Parathyroid adenoma (tissue), 2 donors: ENCODE data around the gene ZNF549.
"Not testable (repeated sequence)": the region's sequence is repeated elsewhere in the genome, so short reads cannot be mapped to it uniquely, and the experiment has no call there.

Experiments
- H2AFZ ChIP-seq: fragments of 300-600 bp; sonication (generic); one replicate; pipeline ENCODE4 v1.7.0; 2017; ENCODE audit warnings: antibody characterized with exemption, mild to moderate bottlenecking
- H3K27ac ChIP-seq: fragments of 300-600 bp; sonication (generic); one replicate; pipeline ENCODE4 v1.7.0; 2017
- H3K27me3 ChIP-seq: fragments of 300-600 bp; sonication (generic); one replicate; pipeline ENCODE4 v1.7.0; 2017; ENCODE audit warnings: low read length; ENCODE audit not compliant: control insufficient read depth, insufficient read depth
- H3K36me3 ChIP-seq: fragments of 300-600 bp; sonication (generic); one replicate; pipeline ENCODE4 v1.7.0; 2017; ENCODE audit warnings: low read length; ENCODE audit not compliant: control insufficient read depth, insufficient read depth
- H3K4me1 ChIP-seq: fragments of 300-600 bp; sonication (generic); one replicate; pipeline ENCODE4 v1.7.0; 2017; ENCODE audit warnings: control low read depth
- H3K4me2 ChIP-seq: fragments of 300-600 bp; sonication (generic); one replicate; pipeline ENCODE4 v1.7.0; 2017; ENCODE audit warnings: low read length
- H3K4me3 ChIP-seq: fragments of 300-600 bp; sonication (generic); one replicate; pipeline ENCODE4 v1.7.0; 2017; ENCODE audit warnings: low read depth, low read length
- H3K79me2 ChIP-seq: fragments of 300-600 bp; sonication (generic); one replicate; pipeline ENCODE4 v1.7.0; 2017; ENCODE audit warnings: control low read depth
- H3K9ac ChIP-seq: fragments of 300-600 bp; sonication (generic); one replicate; pipeline ENCODE4 v1.7.0; 2017; ENCODE audit warnings: mild to moderate bottlenecking
- H3K9me3 ChIP-seq: fragments of 300-600 bp; sonication (generic); one replicate; pipeline ENCODE4 v1.7.0; 2017; ENCODE audit warnings: low read length; ENCODE audit not compliant: control insufficient read depth
- TF ChIP-seq, protein P1 (sequence below): fragments of 300-600 bp; sonication (generic); IDR thresholded peaks from one replicate; pipeline ENCODE4 v1.7.0; 2017; ENCODE audit warnings: antibody characterized with exemption, mild to moderate bottlenecking
- donor health status: primary hyperparathyroidism.

Gene ZNF549

DNA sequence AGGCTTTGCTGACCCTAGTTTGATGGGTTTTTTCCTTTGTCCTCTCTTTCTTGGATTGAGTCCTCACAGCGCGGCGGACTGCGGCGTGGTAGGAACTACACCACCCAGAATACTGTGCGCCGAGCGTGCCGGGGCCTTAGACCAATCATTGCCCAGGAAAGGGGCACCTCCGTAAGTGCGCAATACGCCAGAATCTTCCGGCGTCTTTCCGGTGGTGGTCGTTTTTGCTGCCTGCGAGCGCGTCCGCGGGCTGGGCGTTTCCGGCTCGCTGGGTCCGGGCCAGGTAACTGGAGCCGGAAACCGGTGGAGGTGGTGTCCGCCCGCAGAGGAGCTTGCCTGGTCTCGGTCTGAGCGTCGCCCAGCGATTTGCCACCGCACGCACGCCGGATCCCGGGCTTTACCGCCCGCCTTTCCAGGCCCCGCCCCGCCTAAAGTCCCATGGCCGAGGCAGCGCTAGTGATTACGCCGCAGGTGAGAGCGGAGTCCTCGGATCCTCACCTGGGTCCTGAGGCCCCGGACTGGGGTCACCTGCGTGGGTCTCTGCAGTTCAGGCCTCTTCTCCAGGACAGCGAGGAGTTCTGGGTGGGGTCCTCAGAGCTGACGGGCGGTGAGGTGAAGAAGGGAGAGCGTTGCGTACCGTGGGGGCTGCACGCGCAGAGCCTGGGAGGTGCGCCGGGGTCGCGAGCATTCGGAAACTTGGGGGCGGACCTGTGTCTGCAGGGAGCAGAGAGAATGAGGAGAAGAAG lies at the start of gene ZNF549:
ZNF549 (plus strand) TSS at position 221 of the 746 bp plus-strand sequence; CDS start at position 439, 218 bp downstream.
- no peaks in the 10 kb centered on the region for H3K9me3 ChIP-seq
- H3K9ac ChIP-seq, result peak within 1 kb of the TSS; percentile 39
- peaks cover 2% of the 10 kb centered on the region for H3K4me1 ChIP-seq
- H3K79me2 ChIP-seq, result peaks cover 12% of the 10 kb centered on the region
- H3K36me3 ChIP-seq, result no peaks in the 10 kb centered on the region
- TF ChIP-seq, protein P1, sequence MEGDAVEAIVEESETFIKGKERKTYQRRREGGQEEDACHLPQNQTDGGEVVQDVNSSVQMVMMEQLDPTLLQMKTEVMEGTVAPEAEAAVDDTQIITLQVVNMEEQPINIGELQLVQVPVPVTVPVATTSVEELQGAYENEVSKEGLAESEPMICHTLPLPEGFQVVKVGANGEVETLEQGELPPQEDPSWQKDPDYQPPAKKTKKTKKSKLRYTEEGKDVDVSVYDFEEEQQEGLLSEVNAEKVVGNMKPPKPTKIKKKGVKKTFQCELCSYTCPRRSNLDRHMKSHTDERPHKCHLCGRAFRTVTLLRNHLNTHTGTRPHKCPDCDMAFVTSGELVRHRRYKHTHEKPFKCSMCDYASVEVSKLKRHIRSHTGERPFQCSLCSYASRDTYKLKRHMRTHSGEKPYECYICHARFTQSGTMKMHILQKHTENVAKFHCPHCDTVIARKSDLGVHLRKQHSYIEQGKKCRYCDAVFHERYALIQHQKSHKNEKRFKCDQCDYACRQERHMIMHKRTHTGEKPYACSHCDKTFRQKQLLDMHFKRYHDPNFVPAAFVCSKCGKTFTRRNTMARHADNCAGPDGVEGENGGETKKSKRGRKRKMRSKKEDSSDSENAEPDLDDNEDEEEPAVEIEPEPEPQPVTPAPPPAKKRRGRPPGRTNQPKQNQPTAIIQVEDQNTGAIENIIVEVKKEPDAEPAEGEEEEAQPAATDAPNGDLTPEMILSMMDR, result no peak
- H2AFZ ChIP-seq, result peak within 1 kb of the TSS; percentile 85
- H3K27me3 ChIP-seq, result no peaks in the 10 kb centered on the region
- H3K4me2 ChIP-seq, result peak within 1 kb of the TSS; percentile 94
- H3K27ac ChIP-seq, result peak within 1 kb of the TSS; percentile 71
- H3K4me3 ChIP-seq, result peak within 1 kb of the TSS; percentile 88

DNA sequence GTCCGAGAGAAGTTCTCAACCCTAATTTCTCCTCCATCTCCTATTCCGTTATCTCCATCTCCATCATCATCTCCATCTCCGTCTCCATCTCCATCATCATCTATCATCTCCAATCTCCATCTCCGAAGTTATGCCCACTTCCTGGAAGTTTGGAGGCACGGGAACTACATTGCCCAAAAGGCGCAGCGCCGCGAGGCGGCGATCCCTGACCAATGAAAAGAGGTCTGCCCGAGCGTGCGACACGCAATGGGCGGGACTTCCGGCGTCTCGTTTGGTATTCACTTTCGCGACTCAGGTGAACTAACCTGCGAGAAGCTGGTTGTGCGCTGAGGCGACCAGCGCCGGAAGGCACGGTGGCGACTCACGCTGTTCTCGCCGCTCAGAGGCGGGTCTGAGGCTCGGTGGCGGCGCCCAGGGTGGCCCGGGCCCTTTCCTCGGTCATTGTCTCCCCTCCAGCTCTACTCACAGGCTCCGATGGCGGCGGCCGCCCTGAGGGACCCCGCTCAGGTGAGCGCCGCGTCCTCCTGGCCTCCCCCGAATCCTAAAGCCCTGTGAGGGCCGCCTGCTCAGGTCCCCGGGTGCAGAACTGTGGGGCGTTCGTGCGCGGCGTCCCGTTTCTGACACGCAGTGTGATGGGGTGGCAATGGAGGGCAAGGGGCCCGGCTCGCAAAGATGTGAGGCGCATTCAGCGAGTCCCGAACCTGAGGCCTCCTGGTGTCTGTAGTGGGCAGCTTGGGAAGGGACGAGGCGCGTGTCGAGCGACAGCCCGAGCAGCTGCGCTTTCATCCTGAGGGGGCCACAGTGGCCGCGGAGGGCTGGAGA lies 39.5 kb upstream of the ZNF549 start, which contains the start of gene ZNF419:
ZNF419 (plus strand) TSS at position 274 of the 822 bp plus-strand sequence; CDS start at position 475, 201 bp downstream.
- Histone ChIP-seq H2AFZ (peak within 1 kb of the TSS; percentile 98), H3K4me2 (peak within 1 kb of the TSS; percentile 86), H3K4me3 (peak within 1 kb of the TSS; percentile 93), H3K27ac (peak within 1 kb of the TSS; percentile 88), H3K9ac (peak within 1 kb of the TSS; percentile 98)
- not testable (repeated sequence) for H3K79me2 ChIP-seq, H3K9me3 ChIP-seq, H3K36me3 ChIP-seq, H3K4me1 ChIP-seq, H3K27me3 ChIP-seq
- TF ChIP-seq, protein P1, result peak; percentile 17

DNA sequence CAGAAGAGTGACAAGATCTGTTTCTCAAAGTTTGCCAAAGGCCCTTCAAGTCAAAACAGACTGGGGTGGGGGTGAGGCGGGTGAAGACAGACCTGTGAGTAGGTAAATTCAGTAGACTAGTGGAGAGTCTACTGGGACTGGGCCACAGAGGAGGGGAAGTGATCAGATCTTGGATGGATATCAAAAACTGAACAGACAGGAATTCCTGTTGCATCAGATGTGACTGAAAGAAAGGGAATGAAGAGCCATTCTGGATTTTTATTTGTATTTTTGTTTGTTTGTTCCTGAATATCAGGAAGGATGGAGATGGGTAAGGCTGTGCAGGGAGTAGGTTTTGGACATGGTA lies 38.9 kb upstream of the ZNF549 start:
- not testable (repeated sequence) for H3K79me2 ChIP-seq, H3K9me3 ChIP-seq, H3K27ac ChIP-seq, H3K4me1 ChIP-seq, H2AFZ ChIP-seq, H3K9ac ChIP-seq, H3K36me3 ChIP-seq, H3K27me3 ChIP-seq
- H3K4me2 ChIP-seq, result peak overlapping the region; percentile 47
- H3K4me3 ChIP-seq, result peak overlapping the region; percentile 39

DNA sequence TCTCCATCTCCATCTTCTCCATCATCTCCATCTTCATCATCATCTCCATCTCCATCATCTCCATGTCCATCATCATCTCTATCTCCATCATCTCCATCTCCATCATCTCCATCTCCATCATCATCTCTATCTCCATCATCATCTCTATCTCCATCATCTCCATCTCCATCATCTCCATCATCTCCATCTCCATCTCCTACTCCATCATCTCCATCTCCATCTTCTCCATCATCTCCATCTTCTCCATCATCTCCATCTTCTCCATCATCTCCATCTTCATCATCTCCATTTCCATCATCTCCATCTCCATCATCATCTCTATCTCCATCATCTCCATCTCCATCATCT lies 27.9 kb upstream of the ZNF549 start:
- H3K4me3 ChIP-seq, H3K9me3 ChIP-seq, H3K27ac ChIP-seq: not testable (repeated sequence)

DNA sequence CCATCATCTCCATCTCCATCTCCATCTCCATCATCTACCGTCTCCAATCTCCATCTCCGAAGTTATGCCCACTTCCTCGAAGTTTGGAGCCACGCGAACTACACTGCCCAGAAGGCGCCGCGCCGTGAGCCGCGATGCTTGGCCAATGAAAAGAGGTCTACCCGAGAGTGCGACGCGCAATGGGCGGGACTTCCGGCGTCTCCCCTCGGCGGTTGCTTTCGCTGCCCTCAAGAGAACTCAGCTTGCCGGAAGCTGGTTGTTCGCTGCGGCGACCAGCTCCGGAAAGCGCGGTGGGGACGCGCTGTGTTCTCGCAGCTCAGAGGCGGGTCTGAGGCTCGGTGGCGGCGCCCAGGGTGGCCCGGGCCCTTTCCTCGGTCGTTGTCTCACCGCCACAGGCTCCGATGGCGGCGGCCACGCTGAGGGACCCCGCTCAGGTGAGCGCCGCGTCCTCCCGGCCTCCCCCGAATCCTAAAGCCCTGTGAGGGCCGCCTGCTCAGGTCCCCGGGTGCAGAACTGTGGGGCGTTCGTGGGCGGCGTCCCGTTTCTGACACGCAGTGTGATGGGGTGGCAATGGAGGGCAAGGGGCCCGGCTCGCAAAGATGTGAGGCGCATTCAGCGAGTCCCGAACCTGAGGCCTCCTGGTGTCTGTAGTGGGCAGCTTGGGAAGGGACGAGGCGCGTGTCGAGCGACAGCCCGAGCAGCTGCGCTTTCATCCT lies 27.3 kb upstream of the ZNF549 start, which contains the start of gene ZNF773:
ZNF773 (plus strand) TSS at position 259 of the 716 bp plus-strand sequence; CDS start at position 402, 143 bp downstream.
- H3K36me3 ChIP-seq, H3K9me3 ChIP-seq, H3K4me1 ChIP-seq, H3K27me3 ChIP-seq, H3K79me2 ChIP-seq: not testable (repeated sequence)
- peak within 1 kb of the TSS; percentile 74 for H3K27ac ChIP-seq
- peak within 1 kb of the TSS; percentile 74 for H3K9ac ChIP-seq
- H3K4me3 ChIP-seq, result peak within 1 kb of the TSS; percentile 92
- H3K4me2 ChIP-seq, result peak within 1 kb of the TSS; percentile 58
- peak within 1 kb of the TSS; percentile 28 for H2AFZ ChIP-seq

More for the DNA sequence above, 27.9 kb upstream of the ZNF549 start:
- not testable (repeated sequence) for H2AFZ ChIP-seq, H3K79me2 ChIP-seq, H3K27me3 ChIP-seq, H3K36me3 ChIP-seq, H3K4me2 ChIP-seq, H3K4me1 ChIP-seq, H3K9ac ChIP-seq

DNA sequence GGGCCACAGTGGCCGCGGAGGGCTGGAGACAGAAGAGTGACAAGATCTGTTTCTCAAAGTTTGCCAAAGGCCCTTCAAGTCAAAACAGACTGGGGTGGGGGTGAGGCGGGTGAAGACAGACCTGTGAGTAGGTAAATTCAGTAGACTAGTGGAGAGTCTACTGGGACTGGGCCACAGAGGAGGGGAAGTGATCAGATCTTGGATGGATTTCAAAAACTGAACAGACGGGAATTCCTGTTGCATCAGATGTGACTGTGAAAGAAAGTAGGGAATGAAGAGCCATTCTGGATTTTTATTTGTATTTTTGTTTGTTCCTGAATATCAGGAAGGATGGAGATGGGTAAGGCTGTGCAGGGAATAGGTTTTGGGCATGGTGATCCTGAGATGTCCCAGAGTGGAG lies 26.8 kb upstream of the ZNF549 start:
- H3K79me2 ChIP-seq, H3K27me3 ChIP-seq, H3K4me1 ChIP-seq, H3K9ac ChIP-seq, H3K36me3 ChIP-seq, H3K9me3 ChIP-seq, H3K27ac ChIP-seq, H2AFZ ChIP-seq: not testable (repeated sequence)
- Histone ChIP-seq H3K4me3 (peak overlapping the region; percentile 92), H3K4me2 (peak overlapping the region; percentile 57)
